K562 (cell line): ENCODE results near the gene CHDH. TPM values are rescaled to one million over a fixed set of nuclear protein-coding genes. Genes with fewer than 3 reads are reported as not detected.

Experiments used
- ATAC-seq: fragments of 200-7000 bp; cut with Tn5 transposase; 3 replicates; pipeline ENCODE4 v1.9.1; 2020; ENCODE audit warnings: moderate library complexity
- BruUV-seq: library from RNA; stranded (reverse); fragments of 400-500 nt; replicated peaks from 2 replicates; lab custom pipeline; 2021; lab: Mats Ljungman, UMichigan
- CTCF ChIA-PET: fragments of 300-600 bp; formaldehyde crosslinking; extraction: SDS; loops from one replicate; lab custom pipeline; 2021; ENCODE audit warnings: low intra/inter-chr PET ratio; lab: Yijun Ruan, JAX
- POLR2A ChIA-PET: fragments of 300-600, 350-650 bp; sonication (Branson Sonifier 250); formaldehyde crosslinking; extraction: SDS; loops from one replicate; lab custom pipeline; 2021; ENCODE audit warnings: antibody characterized with exemption, inconsistent platforms; lab: Yijun Ruan, JAX
- DNase-seq, 4 experiments: peaks; one replicate each; pipeline versions ENCODE4 v3.0.0 to v3.0.0-alpha.2; 2011 to 2018; ENCODE audit warnings: low spot score in 3 of 4, mixed read lengths in 3 of 4; ENCODE audit errors: extremely low read depth in 1 of 4
- FAIRE-seq: peaks from 2 replicates; lab custom pipeline; 2011; peaks lifted over from hg19 to GRCh38; lab: Jason Lieb, UNC
- H2AFZ ChIP-seq: 2 replicates; pipeline ENCODE4 v1.6.0; 2011; ENCODE audit warnings: low read depth, low read length, control low read depth, inconsistent platforms
- H3K27ac ChIP-seq: fragments of 200-600 bp; 3 replicates; pipeline ENCODE4 v1.8.0; 2011; ENCODE audit warnings: low read depth, mild to moderate bottlenecking, control low read depth, inconsistent platforms, low read length, moderate library complexity, mixed read lengths; ENCODE audit errors: extremely low read depth
- H3K27me3 ChIP-seq, 2 experiments: fragments of 300-600 bp in 1 of 2; 2 replicates in 1 of 2; 3 replicates in 1 of 2; pipeline versions ENCODE4 v1.6.0 to v1.8.0; 2011; ENCODE audit warnings: inconsistent platforms in 2 of 2, low read length in 2 of 2, mild to moderate bottlenecking in 1 of 2, mixed read lengths in 1 of 2, moderate library complexity in 1 of 2; ENCODE audit not compliant: control insufficient read depth in 2 of 2, insufficient read depth in 2 of 2
- H3K36me3 ChIP-seq: fragments of 300-600 bp; 3 replicates; pipeline ENCODE4 v1.8.0; 2011; ENCODE audit warnings: mild to moderate bottlenecking, low read length, inconsistent platforms; ENCODE audit not compliant: control insufficient read depth, insufficient read depth
- H3K4me1 ChIP-seq, 2 experiments: fragments of 200-600 bp in 1 of 2; replicated peaks in 1 of 2; 2 replicates in 1 of 2; 3 replicates in 1 of 2; pipeline versions ENCODE4 v1.5.1 to v1.8.0; 2011; ENCODE audit warnings: inconsistent platforms in 2 of 2, low read length in 2 of 2, mild to moderate bottlenecking in 1 of 2, mixed read lengths in 1 of 2, moderate library complexity in 1 of 2; ENCODE audit not compliant: control insufficient read depth in 2 of 2, insufficient read depth in 2 of 2
- H3K4me2 ChIP-seq: 2 replicates; pipeline ENCODE4 v1.6.1; 2011; ENCODE audit warnings: low read length, control low read depth, inconsistent platforms, mixed read lengths; ENCODE audit not compliant: insufficient read depth
- H3K4me3 ChIP-seq: fragments of 200-600 bp; sonication (generic), shearing (Covaris generic); 2 replicates; pipeline ENCODE4 v1.5.1; 2016; ENCODE audit warnings: control low read depth, inconsistent platforms
- H3K79me2 ChIP-seq: fragments of 200-600 bp; 3 replicates; pipeline ENCODE4 v1.8.0; 2011; ENCODE audit warnings: low read length, inconsistent platforms; ENCODE audit not compliant: control insufficient read depth, insufficient read depth
- H3K9ac ChIP-seq, 2 experiments: 2 replicates each; pipeline versions ENCODE4 v1.6.0 to v1.6.1; 2011; ENCODE audit warnings: low read depth in 2 of 2, low read length in 2 of 2, control low read depth in 1 of 2, inconsistent platforms in 1 of 2, mild to moderate bottlenecking in 1 of 2, mixed read lengths in 1 of 2; ENCODE audit not compliant: insufficient read depth in 1 of 2
- H3K9me1 ChIP-seq: one replicate; pipeline ENCODE4 v1.6.0; 2011; ENCODE audit warnings: inconsistent platforms, mild to moderate bottlenecking, low read length, moderate library complexity; ENCODE audit not compliant: control insufficient read depth, insufficient read depth
- H3K9me3 ChIP-seq: replicated peaks from 2 replicates; pipeline ENCODE4 v1.5.1; 2011; ENCODE audit warnings: low read depth, low read length, inconsistent platforms; ENCODE audit not compliant: control insufficient read depth, insufficient read depth
- H4K20me1 ChIP-seq: replicated peaks from 2 replicates; pipeline ENCODE4 v1.6.1; 2011; ENCODE audit warnings: low read length, inconsistent platforms, mixed read lengths; ENCODE audit not compliant: control insufficient read depth, insufficient read depth
- BCL6 ChIP-seq: fragments of 250-450 bp; sonication (Bioruptor Pico); IDR thresholded peaks from 2 replicates; pipeline ENCODE4 v1.4.0; 2020
- CBX3 ChIP-seq, 2 experiments: IDR thresholded peaks; 1 replicate in 1 of 2; 2 replicates in 1 of 2; pipeline ENCODE4 v1.6.1; 2012; ENCODE audit warnings: inconsistent platforms in 2 of 2, low read length in 2 of 2, borderline replicate concordance in 1 of 2, control low read depth in 1 of 2
- RBM14 ChIP-seq: fragments of 200-400 bp; formaldehyde crosslinking; IDR thresholded peaks from 2 replicates; pipeline ENCODE4 v1.6.1; 2018; ENCODE audit warnings: low read depth, mild to moderate bottlenecking, low read length, moderate library complexity, borderline replicate concordance; ENCODE audit not compliant: insufficient read depth
- ZNF280B ChIP-seq: fragments of 250-450 bp; sonication (Bioruptor Pico); IDR thresholded peaks from 2 replicates; pipeline ENCODE4 v1.5.1; 2021; ENCODE audit warnings: mild to moderate bottlenecking
- WGBS: fragments of 100-300 bp; shearing (Covaris generic); methylation state at CpG from one replicate; pipeline ENCODE4 v1.1.6; 2016; ENCODE audit warnings: low coverage, mixed read lengths; ENCODE audit not compliant: insufficient coverage; ENCODE audit errors: missing lambda C conversion rate; 5-methylcytosine and 5-hydroxymethylcytosine counted together
- in situ Hi-C: fragments of 300-500 bp; cut with MboI; formaldehyde crosslinking; loops from 4 replicates; pipeline ENCODE4 v1.15.0; 2018; ENCODE audit warnings: inconsistent platforms, mixed read lengths
- intact Hi-C: fragments of 100-400 bp; cut with micrococcal nuclease; formaldehyde crosslinking; loops from 2 replicates; pipeline ENCODE4 v1.14.2; 2022
- polyA plus RNA-seq, 8 experiments: library from polyadenylated mRNA; depleted of rRNA in 4 of 8; stranded (reverse) in 5 of 8; unstranded in 3 of 8; fragments of >200 nt; fragmentation: Nextera tagmentation in 2 of 8; fragmentation: Illumina TruSeq in 1 of 8; extraction: Ambion mirVana in 2 of 8; extraction: Trizol in 1 of 8; gene quantifications; 2 replicates each; pipeline versions ENCODE4 v1.2.1 to v1.2.3, GENCODE V29; 2011 to 2014; ENCODE audit warnings: inconsistent platforms in 1 of 8, missing spikeins in 1 of 8
- total RNA-seq, 7 experiments: library from RNA; depleted of rRNA in 6 of 7; stranded (reverse); fragments of >200 nt in 6 of 7; fragmentation: Illumina TruSeq in 2 of 7; extraction: Trizol in 2 of 7; gene quantifications; 2 replicates each; pipeline versions ENCODE4 v1.2.1 to v1.2.3, GENCODE V29; 2011 to 2021; ENCODE audit warnings: low replicate concordance in 1 of 7

Gene CHDH
- total and polyA plus RNA-seq, 9 of the 15 experiments (the other 6 are each of a cell fraction or from before 2014, with no cell fraction given): 0.06 to 1.9 (median 0.46) TPM

GRCh38 chr3:53788038-53788437, 58.2 kb downstream of the CHDH start:
- POLR2A ChIA-PET: interaction anchor here (0.9 kb wide), 1 partner anchor 22 kb away, joined by 3 read pairs; no protein-coding TSS in a partner anchor
- H3K27ac ChIP-seq: no peak overlapping the region

GRCh38 chr3:53787016-53787415, 59.2 kb downstream of the CHDH start:
- CTCF ChIA-PET: no interaction called here
- WGBS: 0% methylated on average over 8 of the region's 9 CpGs
- Histone ChIP-seq H3K4me2 (no peak overlapping the region), H4K20me1 (no peaks in the 10 kb centered on the region; the same call in 1 of the 2 replicates), H3K9ac (no peak overlapping the region), H3K79me2 (no peaks in the 10 kb centered on the region), H3K36me3 (no peaks in the 10 kb centered on the region), H3K9me1 (no peaks in the 10 kb centered on the region)
- DNase-seq: no peak
- POLR2A ChIA-PET: no interaction called here
- BruUV-seq: no TSS peak
- in situ Hi-C loops: no loop called here
- FAIRE-seq: no peak
- TF ChIP-seq RBM14 (no peak), CBX3 (IDR thresholded peaks at IDR 0.05; ENCODE audit: borderline replicate concordance in 1 of 2, low read length in 2 of 2) (no peak), BCL6 (CRISPR knock-in tag) (no peak)
- TF ChIP-seq, all 486 proteins: peak for 0
- no peak overlapping the region for H3K4me3 ChIP-seq
- H3K27me3 ChIP-seq: peaks cover 0 to 58% of the 10 kb centered on the region in 2 experiments; a peak in 3 of 5 replicates
- H3K9me3 ChIP-seq: no peaks in the 10 kb centered on the region
- H2AFZ ChIP-seq: no peak overlapping the region
- no peak overlapping the region for H3K27ac ChIP-seq
- ATAC-seq: no peak
- no peaks in the 10 kb centered on the region for H3K4me1 ChIP-seq
- intact Hi-C loops: no loop called here

More at GRCh38 chr3:53788038-53788437, 58.2 kb downstream of the CHDH start:
- CTCF ChIA-PET: no interaction called here
- H3K9me1 ChIP-seq: no peaks in the 10 kb centered on the region
- FAIRE-seq (no peak), ATAC-seq (no peak), DNase-seq (no peak)
- no peaks in the 10 kb centered on the region for H3K79me2 ChIP-seq
- no peaks in the 10 kb centered on the region for H3K36me3 ChIP-seq
- H3K9ac ChIP-seq: no peak overlapping the region
- H3K9me3 ChIP-seq: no peaks in the 10 kb centered on the region
- H4K20me1 ChIP-seq: no peaks in the 10 kb centered on the region; the same call in 1 of the 2 replicates
- no peaks in the 10 kb centered on the region for H3K4me1 ChIP-seq
- no peak overlapping the region for H2AFZ ChIP-seq
- intact Hi-C loops: no loop called here
- H3K4me3 ChIP-seq: no peak overlapping the region
- TF ChIP-seq ZNF280B (CRISPR knock-in tag): no peak
- 9% methylated on average over 4 of the region's 5 CpGs for WGBS
- BruUV-seq: no TSS peak
- H3K27me3 ChIP-seq: peaks cover 0 to 61% of the 10 kb centered on the region in 2 experiments; a peak in 3 of 5 replicates
- H3K4me2 ChIP-seq: no peak overlapping the region
- in situ Hi-C loops: no loop called here
